PFSK-1 (cell line): ENCODE measurements around the gene RPGRIP1L.

Experiments
- FOXP2 ChIP-seq: optimal IDR thresholded peaks from 2 replicates; pipeline ENCODE3; 2011; ENCODE audit warnings: borderline replicate concordance, control low read depth, inconsistent platforms; ENCODE audit not compliant: insufficient read depth; ENCODE audit errors: extremely low read length, extremely low read depth
- POLR2AphosphoS5 ChIP-seq: IDR thresholded peaks from 2 replicates; pipeline ENCODE4 v1.6.1; 2012; ENCODE audit warnings: low read depth, mild to moderate bottlenecking, control low read depth, low read length, moderate library complexity
- SIN3A ChIP-seq: IDR thresholded peaks from 2 replicates; pipeline ENCODE4 v1.6.1; 2012; ENCODE audit warnings: mild to moderate bottlenecking, low read length, moderate library complexity, borderline replicate concordance; ENCODE audit not compliant: insufficient read depth
- TAF1 ChIP-seq: IDR thresholded peaks from 2 replicates; pipeline ENCODE4 v1.6.1; 2012; ENCODE audit warnings: low read length, control low read depth, borderline replicate concordance; ENCODE audit not compliant: insufficient read depth
- TF ChIP-seq, protein P1 (sequence below), 2 experiments: IDR thresholded peaks; 2 replicates each; pipeline versions ENCODE4 v1.6.1 to v1.8.0; 2011 to 2012; ENCODE audit warnings: low read depth in 2 of 2, low read length in 2 of 2, control low read depth in 1 of 2, inconsistent platforms in 1 of 2, mild to moderate bottlenecking in 1 of 2, moderate library complexity in 1 of 2; ENCODE audit not compliant: insufficient read depth in 1 of 2

Gene RPGRIP1L

GRCh38 chr16:53549970-53550690, 153.5 kb downstream of the RPGRIP1L start:
- TF ChIP-seq FOXP2 = no peak
- TF ChIP-seq POLR2AphosphoS5 = no peak
- no peak for TF ChIP-seq SIN3A
- TF ChIP-seq, protein P1, sequence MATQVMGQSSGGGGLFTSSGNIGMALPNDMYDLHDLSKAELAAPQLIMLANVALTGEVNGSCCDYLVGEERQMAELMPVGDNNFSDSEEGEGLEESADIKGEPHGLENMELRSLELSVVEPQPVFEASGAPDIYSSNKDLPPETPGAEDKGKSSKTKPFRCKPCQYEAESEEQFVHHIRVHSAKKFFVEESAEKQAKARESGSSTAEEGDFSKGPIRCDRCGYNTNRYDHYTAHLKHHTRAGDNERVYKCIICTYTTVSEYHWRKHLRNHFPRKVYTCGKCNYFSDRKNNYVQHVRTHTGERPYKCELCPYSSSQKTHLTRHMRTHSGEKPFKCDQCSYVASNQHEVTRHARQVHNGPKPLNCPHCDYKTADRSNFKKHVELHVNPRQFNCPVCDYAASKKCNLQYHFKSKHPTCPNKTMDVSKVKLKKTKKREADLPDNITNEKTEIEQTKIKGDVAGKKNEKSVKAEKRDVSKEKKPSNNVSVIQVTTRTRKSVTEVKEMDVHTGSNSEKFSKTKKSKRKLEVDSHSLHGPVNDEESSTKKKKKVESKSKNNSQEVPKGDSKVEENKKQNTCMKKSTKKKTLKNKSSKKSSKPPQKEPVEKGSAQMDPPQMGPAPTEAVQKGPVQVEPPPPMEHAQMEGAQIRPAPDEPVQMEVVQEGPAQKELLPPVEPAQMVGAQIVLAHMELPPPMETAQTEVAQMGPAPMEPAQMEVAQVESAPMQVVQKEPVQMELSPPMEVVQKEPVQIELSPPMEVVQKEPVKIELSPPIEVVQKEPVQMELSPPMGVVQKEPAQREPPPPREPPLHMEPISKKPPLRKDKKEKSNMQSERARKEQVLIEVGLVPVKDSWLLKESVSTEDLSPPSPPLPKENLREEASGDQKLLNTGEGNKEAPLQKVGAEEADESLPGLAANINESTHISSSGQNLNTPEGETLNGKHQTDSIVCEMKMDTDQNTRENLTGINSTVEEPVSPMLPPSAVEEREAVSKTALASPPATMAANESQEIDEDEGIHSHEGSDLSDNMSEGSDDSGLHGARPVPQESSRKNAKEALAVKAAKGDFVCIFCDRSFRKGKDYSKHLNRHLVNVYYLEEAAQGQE (IDR thresholded peaks at IDR 0.05; ENCODE audit: insufficient read depth in 1 of 2, low read depth in 2 of 2, low read length in 2 of 2) = no peak
- TF ChIP-seq TAF1 = no peak
